ENCODE data around the gene GPR132.

DNA sequence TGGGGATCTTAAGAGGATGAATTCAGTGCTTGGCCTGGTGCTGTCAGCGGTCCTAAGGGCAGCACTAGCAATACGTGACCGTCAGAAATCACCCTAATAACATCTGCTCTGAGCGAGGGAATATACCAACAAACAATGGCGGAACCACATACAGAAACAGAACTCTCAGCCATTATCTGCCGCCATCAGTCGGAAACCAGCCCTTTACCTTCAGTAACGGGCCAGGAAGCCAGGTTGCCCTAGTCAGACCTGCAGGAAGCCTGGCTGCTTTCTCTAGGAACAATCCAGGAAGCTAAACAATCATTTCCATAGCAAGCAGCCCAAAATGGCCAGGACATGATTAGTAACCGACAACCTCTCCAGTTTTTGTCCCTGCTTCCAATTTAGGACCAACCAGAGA is 50.0 kb downstream of the GPR132 start:
- TF ChIP-seq, protein P1, sequence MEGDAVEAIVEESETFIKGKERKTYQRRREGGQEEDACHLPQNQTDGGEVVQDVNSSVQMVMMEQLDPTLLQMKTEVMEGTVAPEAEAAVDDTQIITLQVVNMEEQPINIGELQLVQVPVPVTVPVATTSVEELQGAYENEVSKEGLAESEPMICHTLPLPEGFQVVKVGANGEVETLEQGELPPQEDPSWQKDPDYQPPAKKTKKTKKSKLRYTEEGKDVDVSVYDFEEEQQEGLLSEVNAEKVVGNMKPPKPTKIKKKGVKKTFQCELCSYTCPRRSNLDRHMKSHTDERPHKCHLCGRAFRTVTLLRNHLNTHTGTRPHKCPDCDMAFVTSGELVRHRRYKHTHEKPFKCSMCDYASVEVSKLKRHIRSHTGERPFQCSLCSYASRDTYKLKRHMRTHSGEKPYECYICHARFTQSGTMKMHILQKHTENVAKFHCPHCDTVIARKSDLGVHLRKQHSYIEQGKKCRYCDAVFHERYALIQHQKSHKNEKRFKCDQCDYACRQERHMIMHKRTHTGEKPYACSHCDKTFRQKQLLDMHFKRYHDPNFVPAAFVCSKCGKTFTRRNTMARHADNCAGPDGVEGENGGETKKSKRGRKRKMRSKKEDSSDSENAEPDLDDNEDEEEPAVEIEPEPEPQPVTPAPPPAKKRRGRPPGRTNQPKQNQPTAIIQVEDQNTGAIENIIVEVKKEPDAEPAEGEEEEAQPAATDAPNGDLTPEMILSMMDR (IDR thresholded peaks at IDR 0.05 in 2 of 3, conservative IDR thresholded peaks at IDR 0.05 in 1 of 3; ENCODE audit: borderline replicate concordance in 1 of 3, insufficient read depth in 1 of 3, low read depth in 2 of 3, low read length in 2 of 3), result no peak
- TF ChIP-seq EZH2 (IDR thresholded peaks at IDR 0.05), result no peak
- TF ChIP-seq, protein P2, sequence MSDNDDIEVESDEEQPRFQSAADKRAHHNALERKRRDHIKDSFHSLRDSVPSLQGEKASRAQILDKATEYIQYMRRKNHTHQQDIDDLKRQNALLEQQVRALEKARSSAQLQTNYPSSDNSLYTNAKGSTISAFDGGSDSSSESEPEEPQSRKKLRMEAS (IDR thresholded peaks at IDR 0.05), result no peak
- TF ChIP-seq EZH2phosphoT487 (IDR thresholded peaks at IDR 0.05; ENCODE audit: borderline replicate concordance), result no peak
- no peak for TF ChIP-seq JUND (IDR thresholded peaks at IDR 0.05)
- TF ChIP-seq ZNF274 (IDR thresholded peaks at IDR 0.05; ENCODE audit: low read depth, low read length), result no peak
